Panc1 (cell line): ENCODE measurements around the gene USP48.

ENCODE experiments used
- CTCF ChIP-seq: fragments of 450-650 bp; IDR thresholded peaks from 2 replicates; pipeline ENCODE4 v1.5.1; 2017; ENCODE audit warnings: mild to moderate bottlenecking
- POLR2AphosphoS5 ChIP-seq: IDR thresholded peaks from 2 replicates; pipeline ENCODE4 v1.6.1; 2012; ENCODE audit warnings: mild to moderate bottlenecking, low read depth, low read length, moderate library complexity
- REST ChIP-seq, 2 experiments: IDR thresholded peaks; 2 replicates each; pipeline ENCODE4 v1.6.1; 2011 to 2012; ENCODE audit warnings: low read depth in 2 of 2, control low read depth in 1 of 2, low read length in 1 of 2, mild to moderate bottlenecking in 1 of 2, moderate library complexity in 1 of 2; ENCODE audit not compliant: insufficient read depth in 1 of 2
- SIN3A ChIP-seq: IDR thresholded peaks from 2 replicates; pipeline ENCODE4 v1.6.1; 2012; ENCODE audit warnings: low read depth, mild to moderate bottlenecking, low read length, moderate library complexity, borderline replicate concordance; ENCODE audit not compliant: insufficient read depth

GRCh38 chr1:21762022-21762404, 20.9 kb downstream of the USP48 start:
- TF ChIP-seq SIN3A (no peak), POLR2AphosphoS5 (no peak), CTCF (no peak), REST (IDR thresholded peaks at IDR 0.05; ENCODE audit: insufficient read depth in 1 of 2, low read depth in 2 of 2, low read length in 1 of 2) (no peak)
